HEK293 (cell line): ENCODE data around the gene PHYKPL.

Experiments
- CTCF ChIP-seq: fragments of 450-650 bp; formaldehyde crosslinking; IDR thresholded peaks from 2 replicates; pipeline ENCODE4 v1.5.1; 2016; ENCODE audit warnings: missing biosample characterization, missing genetic modification characterization
- KLF1 ChIP-seq: fragments of 450-650 bp; formaldehyde crosslinking; IDR thresholded peaks from 2 replicates; pipeline ENCODE4 v1.5.1; 2016; ENCODE audit warnings: missing biosample characterization, missing genetic modification characterization
- MZF1 ChIP-seq: fragments of 450-650 bp; formaldehyde crosslinking; IDR thresholded peaks from 2 replicates; pipeline ENCODE4 v1.5.1; 2017; ENCODE audit warnings: missing biosample characterization, missing genetic modification characterization, borderline replicate concordance
- PRDM1 ChIP-seq: fragments of 450-650 bp; formaldehyde crosslinking; IDR thresholded peaks from 2 replicates; pipeline ENCODE4; 2016; ENCODE audit warnings: missing biosample characterization, missing genetic modification characterization
- REST ChIP-seq: fragments of 450-650 bp; formaldehyde crosslinking; IDR thresholded peaks from 2 replicates; pipeline ENCODE4 v1.5.1; 2016; ENCODE audit warnings: missing biosample characterization, missing genetic modification characterization
- SP3 ChIP-seq: fragments of 450-650 bp; formaldehyde crosslinking; IDR thresholded peaks from 2 replicates; pipeline ENCODE4 v1.5.1; 2016; ENCODE audit warnings: missing biosample characterization, missing genetic modification characterization
- ZBTB48 ChIP-seq: fragments of 450-650 bp; formaldehyde crosslinking; IDR thresholded peaks from 2 replicates; pipeline ENCODE4 v1.5.1; 2016; ENCODE audit warnings: missing biosample characterization, missing genetic modification characterization
- ZFHX2 ChIP-seq: fragments of 450-650 bp; formaldehyde crosslinking; conservative IDR thresholded peaks from 2 replicates; pipeline ENCODE4 v1.5.1; 2016; ENCODE audit warnings: missing biosample characterization, missing genetic modification characterization
- ZNF174 ChIP-seq: fragments of 450-650 bp; formaldehyde crosslinking; IDR thresholded peaks from 2 replicates; pipeline ENCODE4 v1.5.0; 2017; ENCODE audit warnings: missing biosample characterization, mild to moderate bottlenecking, missing genetic modification characterization
- ZNF202 ChIP-seq: fragments of 450-650 bp; formaldehyde crosslinking; IDR thresholded peaks from 2 replicates; pipeline ENCODE4 v1.5.1; 2016; ENCODE audit warnings: missing biosample characterization, missing genetic modification characterization, borderline replicate concordance
- ZNF274 ChIP-seq, 2 experiments: fragments of 200-500 bp in 1 of 2; fragments of 450-650 bp in 1 of 2; sonication (Bioruptor generic) in 1 of 2; formaldehyde crosslinking in 1 of 2; IDR thresholded peaks; 2 replicates each; pipeline versions ENCODE4 v1.5.1 to v1.6.1; 2014 to 2016; ENCODE audit warnings: borderline replicate concordance in 1 of 2, inconsistent platforms in 1 of 2, low read length in 1 of 2, missing biosample characterization in 1 of 2, missing genetic modification characterization in 1 of 2
- ZNF449 ChIP-seq: fragments of 450-650 bp; formaldehyde crosslinking; IDR thresholded peaks from 2 replicates; pipeline ENCODE4 v1.5.1; 2017; ENCODE audit warnings: missing biosample characterization, mild to moderate bottlenecking, missing genetic modification characterization, moderate library complexity

GRCh38 chr5:178206166-178207101 lies 26.2 kb downstream of the PHYKPL start:
- no peak for TF ChIP-seq CTCF
- no peak for TF ChIP-seq SP3 (tag by site-specific recombination)
- no peak for TF ChIP-seq REST
- TF ChIP-seq ZNF274 (IDR thresholded peaks at IDR 0.05; ENCODE audit: low read length), result no peak
- TF ChIP-seq ZNF274 (tag by site-specific recombination; IDR thresholded peaks at IDR 0.05; ENCODE audit: borderline replicate concordance), result no peak
- no peak for TF ChIP-seq PRDM1 (tag by site-specific recombination)
- TF ChIP-seq ZNF174 (tag by site-specific recombination), result no peak
- TF ChIP-seq ZNF202 (tag by site-specific recombination), result no peak
- TF ChIP-seq ZFHX2 (tag by site-specific recombination), result no peak
- TF ChIP-seq ZNF449 (tag by site-specific recombination), result no peak
- no peak for TF ChIP-seq KLF1 (tag by site-specific recombination)
- no peak for TF ChIP-seq ZBTB48
- TF ChIP-seq MZF1 (tag by site-specific recombination), result no peak
